KMS-11 (cell line): Measurements from ENCODE around the gene PLK2.

Experiments used
- H2AFZ ChIP-seq: fragments of 200-600 bp; sonication (generic); 2 replicates; pipeline ENCODE4 v1.6.1; 2016; ENCODE audit warnings: antibody characterized with exemption, mixed run types, low read depth
- H3K27ac ChIP-seq: fragments of 200-600 bp; sonication (generic); 2 replicates; pipeline ENCODE4 v1.6.1; 2016; ENCODE audit warnings: mild to moderate bottlenecking, mixed run types
- H3K27me3 ChIP-seq: fragments of 200-600 bp; sonication (generic); 2 replicates; pipeline ENCODE4 v1.6.1; 2017; ENCODE audit warnings: mild to moderate bottlenecking, low read depth, mixed run types, moderate library complexity; ENCODE audit not compliant: insufficient read depth
- H3K36me3 ChIP-seq: fragments of 200-600 bp; sonication (generic); 2 replicates; pipeline ENCODE4 v1.6.1; 2017; ENCODE audit warnings: mild to moderate bottlenecking, mixed run types; ENCODE audit not compliant: insufficient read depth
- H3K4me1 ChIP-seq: fragments of 200-600 bp; sonication (generic); 2 replicates; pipeline ENCODE4 v1.6.1; 2016; ENCODE audit warnings: mild to moderate bottlenecking, low read depth, mixed run types; ENCODE audit not compliant: poor library complexity, severe bottlenecking
- H3K4me2 ChIP-seq: fragments of 200-600 bp; sonication (generic); 2 replicates; pipeline ENCODE4 v1.7.0; 2016; ENCODE audit warnings: mild to moderate bottlenecking, mixed run types
- H3K4me3 ChIP-seq: fragments of 200-600 bp; sonication (generic); IDR thresholded peaks from 2 replicates; pipeline ENCODE4 v1.6.1; 2017; ENCODE audit warnings: low read depth, low read length, mixed read lengths; ENCODE audit not compliant: insufficient read depth
- H3K79me2 ChIP-seq: fragments of 200-600 bp; sonication (generic); 2 replicates; pipeline ENCODE4 v1.6.1; 2016; ENCODE audit warnings: low read depth, mixed run types; ENCODE audit not compliant: insufficient read depth
- H3K9ac ChIP-seq: fragments of 200-600 bp; sonication (generic); 2 replicates; pipeline ENCODE4 v1.6.1; 2016; ENCODE audit warnings: mild to moderate bottlenecking, mixed run types
- H4K20me1 ChIP-seq: fragments of 200-600 bp; sonication (generic); 2 replicates; pipeline ENCODE4 v1.6.1; 2016; ENCODE audit warnings: mild to moderate bottlenecking, mixed run types; ENCODE audit not compliant: insufficient read depth
- CTCF ChIP-seq: fragments of 200-600 bp; sonication (generic); conservative IDR thresholded peaks from 2 replicates; pipeline ENCODE4 v1.6.1; 2017; ENCODE audit warnings: low read depth, mild to moderate bottlenecking, antibody characterized with exemption, low read length, moderate library complexity, mixed read lengths

PLK2 gene

GRCh38 chr5:58407042-58407719, 52.7 kb downstream of the PLK2 start:
- no peak for TF ChIP-seq CTCF
- Histone ChIP-seq H3K4me3 (no peak overlapping the region), H3K4me2 (no peak overlapping the region), H3K79me2 (no peaks in the 10 kb centered on the region), H2AFZ (no peak overlapping the region), H3K27ac (no peak overlapping the region), H3K9ac (no peak overlapping the region), H3K36me3 (no peaks in the 10 kb centered on the region), H3K27me3 (no peaks in the 10 kb centered on the region), H4K20me1 (no peaks in the 10 kb centered on the region), H3K4me1 (peaks cover 8% of the 10 kb centered on the region)

- Histone ChIP-seq H3K36me3 (no peaks in the 10 kb centered on the region), H3K27me3 (no peaks in the 10 kb centered on the region), H3K4me1 (peaks cover 8% of the 10 kb centered on the region), H2AFZ (no peak overlapping the region), H3K27ac (no peak overlapping the region), H3K4me2 (no peak overlapping the region), H3K79me2 (no peaks in the 10 kb centered on the region), H3K9ac (no peak overlapping the region), H3K4me3 (no peak overlapping the region), H4K20me1 (no peaks in the 10 kb centered on the region)
- no peak for TF ChIP-seq CTCF
Observed at GRCh38 chr5:58406394-58406793, 53.5 kb downstream of the PLK2 start.

GRCh38 chr5:58405175-58405574, 54.7 kb downstream of the PLK2 start:
- peaks cover under 1% of the 10 kb centered on the region for H3K4me1 ChIP-seq
- no peak overlapping the region for H3K9ac ChIP-seq
- no peak overlapping the region for H3K4me3 ChIP-seq
- no peaks in the 10 kb centered on the region for H4K20me1 ChIP-seq
- H3K27me3 ChIP-seq = no peaks in the 10 kb centered on the region
- TF ChIP-seq CTCF = no peak
- no peak overlapping the region for H2AFZ ChIP-seq
- H3K79me2 ChIP-seq = no peaks in the 10 kb centered on the region
- no peak overlapping the region for H3K4me2 ChIP-seq
- no peak overlapping the region for H3K27ac ChIP-seq
- H3K36me3 ChIP-seq = no peaks in the 10 kb centered on the region

- no peak overlapping the region for H3K4me2 ChIP-seq
- H3K27me3 ChIP-seq = no peaks in the 10 kb centered on the region
- H2AFZ ChIP-seq = no peak overlapping the region
- no peaks in the 10 kb centered on the region for H3K36me3 ChIP-seq
- H3K9ac ChIP-seq = no peak overlapping the region
- no peak overlapping the region for H3K27ac ChIP-seq
- H3K4me3 ChIP-seq = no peak overlapping the region
- no peaks in the 10 kb centered on the region for H3K4me1 ChIP-seq
- no peaks in the 10 kb centered on the region for H3K79me2 ChIP-seq
- H4K20me1 ChIP-seq = no peaks in the 10 kb centered on the region
- no peak for TF ChIP-seq CTCF
Observed at GRCh38 chr5:58404734-58405133, 55.2 kb downstream of the PLK2 start.
